GM23338 (cell line): Measurements from ENCODE around the gene MVP. TPM values are rescaled to one million over a fixed set of nuclear protein-coding genes. Genes with fewer than 3 reads are reported as not detected.

Experiments
- ATAC-seq: fragments of 200-7000 bp; cut with Tn5 transposase; 3 replicates; pipeline ENCODE4 v1.9.1; 2020
- DNase-seq: peaks from one replicate; pipeline ENCODE4 v3.0.0-alpha.2; 2015; ENCODE audit warnings: low spot score
- H2AFZ ChIP-seq: fragments of 200-600 bp; sonication (generic); 2 replicates; pipeline ENCODE4 v1.8.0; 2016; ENCODE audit warnings: antibody characterized with exemption, mild to moderate bottlenecking, moderate library complexity
- H3F3A ChIP-seq: fragments of 200-600 bp; sonication (generic); replicated peaks from 2 replicates; pipeline ENCODE4 v1.8.0; 2017; ENCODE audit warnings: antibody characterized with exemption, mixed run types, low read depth
- H3K27ac ChIP-seq: fragments of 200-600 bp; sonication (generic); 2 replicates; pipeline ENCODE4 v1.6.1; 2016; ENCODE audit warnings: low read depth
- H3K27me3 ChIP-seq: fragments of 200-600 bp; sonication (generic); 2 replicates; pipeline ENCODE4 v1.8.0; 2016; ENCODE audit warnings: mild to moderate bottlenecking, mixed run types, moderate library complexity; ENCODE audit not compliant: insufficient read depth
- H3K36me3 ChIP-seq: fragments of 200-600 bp; sonication (generic); 2 replicates; pipeline ENCODE4 v1.8.0; 2016; ENCODE audit warnings: mild to moderate bottlenecking; ENCODE audit not compliant: insufficient read depth
- H3K4me1 ChIP-seq: fragments of 200-600 bp; sonication (generic); 2 replicates; pipeline ENCODE4 v1.8.0; 2016; ENCODE audit warnings: mild to moderate bottlenecking, moderate library complexity; ENCODE audit not compliant: insufficient read depth
- H3K4me2 ChIP-seq: fragments of 200-600 bp; sonication (generic); 2 replicates; pipeline ENCODE4 v1.7.1; 2017; ENCODE audit warnings: mixed run types
- H3K4me3 ChIP-seq: fragments of 200-600 bp; sonication (generic); 2 replicates; pipeline ENCODE4 v1.6.1; 2016; ENCODE audit warnings: mixed run types
- H3K79me2 ChIP-seq: fragments of 200-600 bp; sonication (generic); replicated peaks from 2 replicates; pipeline ENCODE4 v1.8.0; 2017; ENCODE audit warnings: mild to moderate bottlenecking; ENCODE audit not compliant: insufficient read depth
- H3K9me2 ChIP-seq: fragments of 200-600 bp; sonication (generic); 2 replicates; pipeline ENCODE4 v1.8.0; 2017; ENCODE audit not compliant: insufficient read depth
- H4K20me1 ChIP-seq: fragments of 200-600 bp; sonication (generic); replicated peaks from 2 replicates; pipeline ENCODE4 v1.8.0; 2017; ENCODE audit warnings: mild to moderate bottlenecking; ENCODE audit not compliant: insufficient read depth
- H3K27ac Mint-ChIP-seq: 2 replicates; pipeline ENCODE4 v1.8.0; 2020; ENCODE audit warnings: inconsistent platforms, mild to moderate bottlenecking, moderate library complexity, mixed read lengths
- H3K27me3 Mint-ChIP-seq: 3 replicates; pipeline ENCODE4 v1.8.0; 2022; ENCODE audit warnings: low read depth, mild to moderate bottlenecking, moderate library complexity, mixed read lengths, inconsistent platforms; ENCODE audit not compliant: insufficient read depth, poor library complexity
- H3K36me3 Mint-ChIP-seq: 3 replicates; pipeline ENCODE4 v1.8.0; 2021; ENCODE audit warnings: low read depth, mild to moderate bottlenecking, inconsistent platforms, moderate library complexity, mixed read lengths
- H3K4me1 Mint-ChIP-seq: 3 replicates; pipeline ENCODE4 v1.8.0; 2020; ENCODE audit warnings: mild to moderate bottlenecking, inconsistent platforms, mixed read lengths
- H3K4me3 Mint-ChIP-seq: 3 replicates; pipeline ENCODE4 v1.8.0; 2021; ENCODE audit warnings: moderate library complexity, mild to moderate bottlenecking, inconsistent platforms, mixed read lengths
- H3K9me3 Mint-ChIP-seq: 3 replicates; pipeline ENCODE4 v1.8.0; 2020; ENCODE audit warnings: moderate library complexity, mild to moderate bottlenecking, inconsistent platforms, mixed read lengths
- CREB1 ChIP-seq: fragments of 250-450 bp; sonication (Bioruptor Pico); IDR thresholded peaks from 2 replicates; pipeline ENCODE4 v1.5.0; 2020; ENCODE audit warnings: low read depth, mild to moderate bottlenecking, moderate library complexity
- EZH2 ChIP-seq: fragments of 200-600 bp; sonication (generic); IDR thresholded peaks from one replicate; pipeline ENCODE4 v1.8.0; 2017; ENCODE audit warnings: antibody characterized with exemption, mild to moderate bottlenecking, low read depth; ENCODE audit not compliant: unreplicated experiment
- EZH2phosphoT487 ChIP-seq: fragments of 200-600 bp; sonication (generic); IDR thresholded peaks from one replicate; pipeline ENCODE4 v1.8.1; 2018; ENCODE audit warnings: antibody characterized with exemption; ENCODE audit not compliant: unreplicated experiment
- NANOG ChIP-seq: IDR thresholded peaks from 2 replicates; pipeline ENCODE4 v1.6.1; 2016; ENCODE audit warnings: antibody characterized with exemption, borderline replicate concordance
- POLR2AphosphoS5 ChIP-seq: IDR thresholded peaks from 2 replicates; pipeline ENCODE4 v1.6.1; 2016; ENCODE audit warnings: antibody characterized with exemption, low read depth
- STAT1 ChIP-seq: IDR thresholded peaks from one replicate; pipeline ENCODE4 v1.6.1; 2016; ENCODE audit warnings: antibody characterized with exemption; ENCODE audit not compliant: unreplicated experiment
- ZNF114 ChIP-seq: fragments of 250-450 bp; sonication (Bioruptor Pico); IDR thresholded peaks from 2 replicates; pipeline ENCODE4 v1.5.0; 2020; ENCODE audit warnings: mild to moderate bottlenecking, moderate library complexity
- ZNF331 ChIP-seq: fragments of 250-450 bp; sonication (Bioruptor Pico); IDR thresholded peaks from 2 replicates; pipeline ENCODE4 v1.5.0; 2020; ENCODE audit warnings: low read depth, mild to moderate bottlenecking, moderate library complexity
- polyA plus RNA-seq: library from polyadenylated mRNA; unstranded; fragments of >200 nt; fragmentation: Nextera tagmentation; extraction: Ambion mirVana; gene quantifications from 2 replicates; pipeline ENCODE4 v1.2.1, GENCODE V29; 2016
- total RNA-seq: library from RNA; depleted of rRNA; stranded (reverse); fragments of >200 nt; shearing (Covaris generic); gene quantifications from 2 replicates; pipeline ENCODE4 v1.2.3, GENCODE V29; 2014
- TF ChIP-seq, protein P1 (sequence below): IDR thresholded peaks from one replicate; pipeline ENCODE4 v1.6.1; 2018; ENCODE audit warnings: antibody characterized with exemption; ENCODE audit not compliant: unreplicated experiment
- TF ChIP-seq, protein P2 (sequence below), 2 experiments: fragments of 200-600 bp in 1 of 2; sonication (generic) in 1 of 2; conservative IDR thresholded peaks; 2 replicates each; pipeline versions ENCODE4 v1.5.1 to v1.6.1; 2016 to 2017; ENCODE audit warnings: antibody characterized with exemption in 2 of 2, low read depth in 2 of 2, mild to moderate bottlenecking in 2 of 2, moderate library complexity in 1 of 2
- TF ChIP-seq, protein P3 (sequence below): fragments of 250-450 bp; sonication (Bioruptor Pico); IDR thresholded peaks from 2 replicates; pipeline ENCODE4 v1.5.0; 2020; ENCODE audit warnings: mild to moderate bottlenecking, moderate library complexity

MVP gene
- total and polyA plus RNA-seq, 2 experiments from 2014 or later: 1.4 to 3.7 TPM

DNA sequence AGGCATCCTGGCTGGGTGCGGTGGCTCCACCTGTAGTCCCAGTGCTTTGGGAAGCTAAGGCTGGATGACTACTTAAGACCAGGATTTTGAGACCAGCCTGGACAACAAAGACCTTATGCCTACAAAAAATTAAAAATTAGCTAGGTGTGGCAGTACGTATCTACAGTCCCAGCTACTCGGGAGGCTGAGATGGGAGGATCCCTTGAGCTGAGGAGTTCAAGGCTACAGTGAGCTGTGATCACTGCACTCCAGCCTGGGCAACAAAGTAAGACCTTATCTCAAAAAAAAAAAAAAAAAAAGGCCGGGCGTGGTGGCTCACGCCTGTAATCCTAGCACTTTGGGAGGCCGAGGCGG, 6.1 kb downstream of the MVP start:
- peaks cover 11% of the 10 kb centered on the region for H3K27me3 Mint-ChIP-seq
- TF ChIP-seq EZH2phosphoT487: no peak
- TF ChIP-seq, protein P1, sequence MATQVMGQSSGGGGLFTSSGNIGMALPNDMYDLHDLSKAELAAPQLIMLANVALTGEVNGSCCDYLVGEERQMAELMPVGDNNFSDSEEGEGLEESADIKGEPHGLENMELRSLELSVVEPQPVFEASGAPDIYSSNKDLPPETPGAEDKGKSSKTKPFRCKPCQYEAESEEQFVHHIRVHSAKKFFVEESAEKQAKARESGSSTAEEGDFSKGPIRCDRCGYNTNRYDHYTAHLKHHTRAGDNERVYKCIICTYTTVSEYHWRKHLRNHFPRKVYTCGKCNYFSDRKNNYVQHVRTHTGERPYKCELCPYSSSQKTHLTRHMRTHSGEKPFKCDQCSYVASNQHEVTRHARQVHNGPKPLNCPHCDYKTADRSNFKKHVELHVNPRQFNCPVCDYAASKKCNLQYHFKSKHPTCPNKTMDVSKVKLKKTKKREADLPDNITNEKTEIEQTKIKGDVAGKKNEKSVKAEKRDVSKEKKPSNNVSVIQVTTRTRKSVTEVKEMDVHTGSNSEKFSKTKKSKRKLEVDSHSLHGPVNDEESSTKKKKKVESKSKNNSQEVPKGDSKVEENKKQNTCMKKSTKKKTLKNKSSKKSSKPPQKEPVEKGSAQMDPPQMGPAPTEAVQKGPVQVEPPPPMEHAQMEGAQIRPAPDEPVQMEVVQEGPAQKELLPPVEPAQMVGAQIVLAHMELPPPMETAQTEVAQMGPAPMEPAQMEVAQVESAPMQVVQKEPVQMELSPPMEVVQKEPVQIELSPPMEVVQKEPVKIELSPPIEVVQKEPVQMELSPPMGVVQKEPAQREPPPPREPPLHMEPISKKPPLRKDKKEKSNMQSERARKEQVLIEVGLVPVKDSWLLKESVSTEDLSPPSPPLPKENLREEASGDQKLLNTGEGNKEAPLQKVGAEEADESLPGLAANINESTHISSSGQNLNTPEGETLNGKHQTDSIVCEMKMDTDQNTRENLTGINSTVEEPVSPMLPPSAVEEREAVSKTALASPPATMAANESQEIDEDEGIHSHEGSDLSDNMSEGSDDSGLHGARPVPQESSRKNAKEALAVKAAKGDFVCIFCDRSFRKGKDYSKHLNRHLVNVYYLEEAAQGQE: no peak
- TF ChIP-seq, protein P2, sequence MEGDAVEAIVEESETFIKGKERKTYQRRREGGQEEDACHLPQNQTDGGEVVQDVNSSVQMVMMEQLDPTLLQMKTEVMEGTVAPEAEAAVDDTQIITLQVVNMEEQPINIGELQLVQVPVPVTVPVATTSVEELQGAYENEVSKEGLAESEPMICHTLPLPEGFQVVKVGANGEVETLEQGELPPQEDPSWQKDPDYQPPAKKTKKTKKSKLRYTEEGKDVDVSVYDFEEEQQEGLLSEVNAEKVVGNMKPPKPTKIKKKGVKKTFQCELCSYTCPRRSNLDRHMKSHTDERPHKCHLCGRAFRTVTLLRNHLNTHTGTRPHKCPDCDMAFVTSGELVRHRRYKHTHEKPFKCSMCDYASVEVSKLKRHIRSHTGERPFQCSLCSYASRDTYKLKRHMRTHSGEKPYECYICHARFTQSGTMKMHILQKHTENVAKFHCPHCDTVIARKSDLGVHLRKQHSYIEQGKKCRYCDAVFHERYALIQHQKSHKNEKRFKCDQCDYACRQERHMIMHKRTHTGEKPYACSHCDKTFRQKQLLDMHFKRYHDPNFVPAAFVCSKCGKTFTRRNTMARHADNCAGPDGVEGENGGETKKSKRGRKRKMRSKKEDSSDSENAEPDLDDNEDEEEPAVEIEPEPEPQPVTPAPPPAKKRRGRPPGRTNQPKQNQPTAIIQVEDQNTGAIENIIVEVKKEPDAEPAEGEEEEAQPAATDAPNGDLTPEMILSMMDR (conservative IDR thresholded peaks at IDR 0.05; ENCODE audit: low read depth in 2 of 2): no peak
- TF ChIP-seq STAT1: no peak
- TF ChIP-seq POLR2AphosphoS5: no peak
- TF ChIP-seq, protein P3, sequence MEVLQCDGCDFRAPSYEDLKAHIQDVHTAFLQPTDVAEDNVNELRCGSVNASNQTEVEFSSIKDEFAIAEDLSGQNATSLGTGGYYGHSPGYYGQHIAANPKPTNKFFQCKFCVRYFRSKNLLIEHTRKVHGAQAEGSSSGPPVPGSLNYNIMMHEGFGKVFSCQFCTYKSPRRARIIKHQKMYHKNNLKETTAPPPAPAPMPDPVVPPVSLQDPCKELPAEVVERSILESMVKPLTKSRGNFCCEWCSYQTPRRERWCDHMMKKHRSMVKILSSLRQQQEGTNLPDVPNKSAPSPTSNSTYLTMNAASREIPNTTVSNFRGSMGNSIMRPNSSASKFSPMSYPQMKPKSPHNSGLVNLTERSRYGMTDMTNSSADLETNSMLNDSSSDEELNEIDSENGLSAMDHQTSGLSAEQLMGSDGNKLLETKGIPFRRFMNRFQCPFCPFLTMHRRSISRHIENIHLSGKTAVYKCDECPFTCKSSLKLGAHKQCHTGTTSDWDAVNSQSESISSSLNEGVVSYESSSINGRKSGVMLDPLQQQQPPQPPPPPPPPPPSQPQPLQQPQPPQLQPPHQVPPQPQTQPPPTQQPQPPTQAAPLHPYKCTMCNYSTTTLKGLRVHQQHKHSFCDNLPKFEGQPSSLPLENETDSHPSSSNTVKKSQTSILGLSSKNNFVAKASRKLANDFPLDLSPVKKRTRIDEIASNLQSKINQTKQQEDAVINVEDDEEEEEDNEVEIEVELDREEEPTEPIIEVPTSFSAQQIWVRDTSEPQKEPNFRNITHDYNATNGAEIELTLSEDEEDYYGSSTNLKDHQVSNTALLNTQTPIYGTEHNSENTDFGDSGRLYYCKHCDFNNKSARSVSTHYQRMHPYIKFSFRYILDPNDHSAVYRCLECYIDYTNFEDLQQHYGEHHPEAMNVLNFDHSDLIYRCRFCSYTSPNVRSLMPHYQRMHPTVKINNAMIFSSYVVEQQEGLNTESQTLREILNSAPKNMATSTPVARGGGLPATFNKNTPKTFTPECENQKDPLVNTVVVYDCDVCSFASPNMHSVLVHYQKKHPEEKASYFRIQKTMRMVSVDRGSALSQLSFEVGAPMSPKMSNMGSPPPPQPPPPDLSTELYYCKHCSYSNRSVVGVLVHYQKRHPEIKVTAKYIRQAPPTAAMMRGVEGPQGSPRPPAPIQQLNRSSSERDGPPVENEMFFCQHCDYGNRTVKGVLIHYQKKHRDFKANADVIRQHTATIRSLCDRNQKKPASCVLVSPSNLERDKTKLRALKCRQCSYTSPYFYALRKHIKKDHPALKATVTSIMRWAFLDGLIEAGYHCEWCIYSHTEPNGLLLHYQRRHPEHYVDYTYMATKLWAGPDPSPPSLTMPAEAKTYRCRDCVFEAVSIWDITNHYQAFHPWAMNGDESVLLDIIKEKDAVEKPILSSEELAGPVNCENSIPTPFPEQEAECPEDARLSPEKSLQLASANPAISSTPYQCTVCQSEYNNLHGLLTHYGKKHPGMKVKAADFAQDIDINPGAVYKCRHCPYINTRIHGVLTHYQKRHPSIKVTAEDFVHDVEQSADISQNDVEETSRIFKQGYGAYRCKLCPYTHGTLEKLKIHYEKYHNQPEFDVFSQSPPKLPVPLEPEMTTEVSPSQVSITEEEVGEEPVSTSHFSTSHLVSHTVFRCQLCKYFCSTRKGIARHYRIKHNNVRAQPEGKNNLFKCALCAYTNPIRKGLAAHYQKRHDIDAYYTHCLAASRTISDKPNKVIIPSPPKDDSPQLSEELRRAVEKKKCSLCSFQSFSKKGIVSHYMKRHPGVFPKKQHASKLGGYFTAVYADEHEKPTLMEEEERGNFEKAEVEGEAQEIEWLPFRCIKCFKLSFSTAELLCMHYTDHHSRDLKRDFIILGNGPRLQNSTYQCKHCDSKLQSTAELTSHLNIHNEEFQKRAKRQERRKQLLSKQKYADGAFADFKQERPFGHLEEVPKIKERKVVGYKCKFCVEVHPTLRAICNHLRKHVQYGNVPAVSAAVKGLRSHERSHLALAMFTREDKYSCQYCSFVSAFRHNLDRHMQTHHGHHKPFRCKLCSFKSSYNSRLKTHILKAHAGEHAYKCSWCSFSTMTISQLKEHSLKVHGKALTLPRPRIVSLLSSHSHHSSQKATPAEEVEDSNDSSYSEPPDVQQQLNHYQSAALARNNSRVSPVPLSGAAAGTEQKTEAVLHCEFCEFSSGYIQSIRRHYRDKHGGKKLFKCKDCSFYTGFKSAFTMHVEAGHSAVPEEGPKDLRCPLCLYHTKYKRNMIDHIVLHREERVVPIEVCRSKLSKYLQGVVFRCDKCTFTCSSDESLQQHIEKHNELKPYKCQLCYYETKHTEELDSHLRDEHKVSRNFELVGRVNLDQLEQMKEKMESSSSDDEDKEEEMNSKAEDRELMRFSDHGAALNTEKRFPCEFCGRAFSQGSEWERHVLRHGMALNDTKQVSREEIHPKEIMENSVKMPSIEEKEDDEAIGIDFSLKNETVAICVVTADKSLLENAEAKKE: no peak
- TF ChIP-seq CREB1 (CRISPR knock-in tag): no peak
- no peak for TF ChIP-seq ZNF331 (CRISPR knock-in tag)
- no peak for TF ChIP-seq NANOG
- TF ChIP-seq EZH2: no peak
- no peak for TF ChIP-seq ZNF114 (CRISPR knock-in tag)
- no peaks in the 10 kb centered on the region; the same call in 1 of the 2 replicates for H3F3A ChIP-seq
- H3K4me3 Mint-ChIP-seq: no peak overlapping the region
- H3K27ac Mint-ChIP-seq: no peak overlapping the region
- H3K4me3 ChIP-seq: no peak overlapping the region
- ATAC-seq (no peak), DNase-seq (no peak)
- H3K79me2 ChIP-seq: no peaks in the 10 kb centered on the region
- H3K27me3 ChIP-seq: no peaks in the 10 kb centered on the region
- H3K36me3 ChIP-seq: no peaks in the 10 kb centered on the region
- H3K27ac ChIP-seq: no peak overlapping the region
- H3K9me3 Mint-ChIP-seq: no peaks in the 10 kb centered on the region; the same call in 2 of the 3 replicates
- no peak overlapping the region for H2AFZ ChIP-seq
- H3K4me2 ChIP-seq: no peak overlapping the region
- no peaks in the 10 kb centered on the region for H3K9me2 ChIP-seq
- peaks cover 16% of the 10 kb centered on the region for H3K4me1 Mint-ChIP-seq
- H3K4me1 ChIP-seq: no peaks in the 10 kb centered on the region; the same call in 1 of the 2 replicates
- no peaks in the 10 kb centered on the region for H3K36me3 Mint-ChIP-seq
- peaks cover 3% of the 10 kb centered on the region; the same call in 1 of the 2 replicates for H4K20me1 ChIP-seq
